Glutamatergic neuron (in vitro differentiated cells): ENCODE results near the gene OR10H4. TPM values are rescaled to one million over a fixed set of nuclear protein-coding genes. Genes with fewer than 3 reads are reported as not detected.

Experiments
- DNase-seq: peaks from one replicate; pipeline ENCODE4 v3.0.0; 2022
- H3K27ac Mint-ChIP-seq: one replicate; pipeline ENCODE4 v1.8.0; 2020; ENCODE audit warnings: mild to moderate bottlenecking, mixed read lengths, inconsistent platforms; ENCODE audit not compliant: unreplicated experiment
- H3K27me3 Mint-ChIP-seq: one replicate; pipeline ENCODE4 v1.8.0; 2020; ENCODE audit warnings: mild to moderate bottlenecking, moderate library complexity, mixed read lengths, inconsistent platforms; ENCODE audit not compliant: unreplicated experiment
- H3K36me3 Mint-ChIP-seq: one replicate; pipeline ENCODE4 v1.8.0; 2020; ENCODE audit warnings: mild to moderate bottlenecking, mixed read lengths, inconsistent platforms; ENCODE audit not compliant: unreplicated experiment
- H3K4me1 Mint-ChIP-seq: one replicate; pipeline ENCODE4 v1.8.0; 2020; ENCODE audit warnings: mild to moderate bottlenecking, low read depth, mixed read lengths, inconsistent platforms; ENCODE audit not compliant: unreplicated experiment
- H3K4me3 Mint-ChIP-seq: one replicate; pipeline ENCODE4 v1.8.0; 2020; ENCODE audit warnings: mild to moderate bottlenecking, mixed read lengths, inconsistent platforms; ENCODE audit not compliant: unreplicated experiment
- H3K9me3 Mint-ChIP-seq: one replicate; pipeline ENCODE4 v1.8.0; 2020; ENCODE audit warnings: mild to moderate bottlenecking, moderate library complexity, mixed read lengths, inconsistent platforms; ENCODE audit not compliant: unreplicated experiment
- total RNA-seq: library from RNA; stranded (reverse); fragmentation: NEBNext Ultra II Directional; extraction: Animal tissue kit (Norgen Biotek cat#: 25700); gene quantifications from one replicate; pipeline ENCODE4 v1.2.1, GENCODE V29; 2021; ENCODE audit not compliant: unreplicated experiment
- TF ChIP-seq, protein P1 (sequence below): fragments of 200-600 bp; sonication (generic); IDR thresholded peaks from one replicate; pipeline ENCODE4 v1.5.0; 2021; ENCODE audit not compliant: partially characterized antibody, unreplicated experiment

OR10H4 gene
- total RNA-seq, 1 donor from 2014 or later, result not detected

DNA sequence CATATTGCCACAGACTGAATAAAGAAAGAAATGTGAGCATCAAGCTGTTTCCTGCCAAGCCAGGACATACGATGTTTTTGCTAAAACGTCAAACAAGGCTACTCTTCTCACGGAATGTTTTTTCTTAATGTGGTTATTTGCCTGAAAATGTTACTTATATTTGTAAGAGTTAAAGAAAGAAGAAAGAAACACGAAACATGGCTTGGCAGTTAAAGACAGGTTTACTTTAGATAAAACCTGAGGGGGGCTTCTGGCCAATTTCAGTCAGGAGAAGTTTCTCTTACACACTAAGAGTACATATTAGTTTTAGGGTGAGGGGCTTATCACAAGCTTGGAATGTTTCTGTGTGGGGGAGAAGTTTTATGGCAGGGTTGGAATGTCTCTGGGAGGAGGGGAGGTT, 4.4 kb upstream of the OR10H4 start:
- no peaks in the 10 kb centered on the region for H3K4me1 Mint-ChIP-seq
- H3K27me3 Mint-ChIP-seq, result peaks cover 3% of the 10 kb centered on the region
- no peak for DNase-seq
- H3K4me3 Mint-ChIP-seq, result no peak overlapping the region
- TF ChIP-seq, protein P1, sequence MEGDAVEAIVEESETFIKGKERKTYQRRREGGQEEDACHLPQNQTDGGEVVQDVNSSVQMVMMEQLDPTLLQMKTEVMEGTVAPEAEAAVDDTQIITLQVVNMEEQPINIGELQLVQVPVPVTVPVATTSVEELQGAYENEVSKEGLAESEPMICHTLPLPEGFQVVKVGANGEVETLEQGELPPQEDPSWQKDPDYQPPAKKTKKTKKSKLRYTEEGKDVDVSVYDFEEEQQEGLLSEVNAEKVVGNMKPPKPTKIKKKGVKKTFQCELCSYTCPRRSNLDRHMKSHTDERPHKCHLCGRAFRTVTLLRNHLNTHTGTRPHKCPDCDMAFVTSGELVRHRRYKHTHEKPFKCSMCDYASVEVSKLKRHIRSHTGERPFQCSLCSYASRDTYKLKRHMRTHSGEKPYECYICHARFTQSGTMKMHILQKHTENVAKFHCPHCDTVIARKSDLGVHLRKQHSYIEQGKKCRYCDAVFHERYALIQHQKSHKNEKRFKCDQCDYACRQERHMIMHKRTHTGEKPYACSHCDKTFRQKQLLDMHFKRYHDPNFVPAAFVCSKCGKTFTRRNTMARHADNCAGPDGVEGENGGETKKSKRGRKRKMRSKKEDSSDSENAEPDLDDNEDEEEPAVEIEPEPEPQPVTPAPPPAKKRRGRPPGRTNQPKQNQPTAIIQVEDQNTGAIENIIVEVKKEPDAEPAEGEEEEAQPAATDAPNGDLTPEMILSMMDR, result no peak
- no peak overlapping the region for H3K27ac Mint-ChIP-seq
- peaks cover 6% of the 10 kb centered on the region for H3K36me3 Mint-ChIP-seq
- peaks cover 14% of the 10 kb centered on the region for H3K9me3 Mint-ChIP-seq

DNA sequence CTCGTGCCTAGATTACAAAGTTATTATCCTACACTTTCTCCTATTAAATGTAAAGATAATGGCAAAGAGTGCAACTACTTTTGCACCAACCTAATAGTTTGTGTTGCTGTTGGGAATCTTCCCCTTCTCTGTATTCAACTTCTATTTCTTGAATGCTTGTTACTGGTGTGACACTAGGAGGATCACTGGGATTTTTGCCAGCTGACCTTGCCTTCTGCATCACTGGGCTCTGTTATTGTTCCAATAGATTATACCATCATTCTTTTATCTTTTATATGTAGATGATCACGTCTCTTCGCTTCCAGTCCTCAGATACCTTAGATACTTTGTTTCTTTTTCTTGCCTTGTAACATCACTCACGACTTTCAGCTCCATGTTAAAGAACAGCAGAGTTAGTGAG, 3.5 kb upstream of the OR10H4 start:
- TF ChIP-seq, protein P1, result no peak
- Mint-ChIP-seq H3K27me3 (peaks cover 2% of the 10 kb centered on the region), H3K4me1 (no peaks in the 10 kb centered on the region), H3K4me3 (no peak overlapping the region), H3K27ac (no peak overlapping the region), H3K9me3 (peaks cover 11% of the 10 kb centered on the region), H3K36me3 (peaks cover 6% of the 10 kb centered on the region)
- no peak for DNase-seq

DNA sequence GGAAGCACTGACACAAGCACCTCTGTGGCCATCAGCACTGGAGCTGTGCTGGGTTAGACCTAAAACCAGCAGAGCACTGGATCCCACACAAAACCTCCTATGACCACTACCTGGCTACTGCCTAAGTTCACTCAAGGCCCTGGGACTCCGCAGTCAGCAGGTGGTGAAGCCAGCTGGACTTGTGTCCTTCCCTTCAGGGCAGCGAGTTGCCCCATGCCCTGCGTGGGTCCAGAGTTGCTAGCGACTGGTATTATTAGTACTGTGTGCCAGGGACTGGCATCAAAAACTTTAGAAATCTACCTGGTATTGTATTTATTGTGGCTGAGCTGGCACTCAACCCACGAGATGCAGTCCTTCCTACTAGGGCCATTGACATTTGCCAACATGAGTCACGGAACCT, 6.0 kb downstream of the OR10H4 start:
- Mint-ChIP-seq H3K27ac (no peak overlapping the region), H3K4me3 (no peak overlapping the region), H3K36me3 (no peaks in the 10 kb centered on the region), H3K27me3 (no peaks in the 10 kb centered on the region), H3K4me1 (no peaks in the 10 kb centered on the region), H3K9me3 (peaks cover 4% of the 10 kb centered on the region)
- DNase-seq, result no peak
- TF ChIP-seq, protein P1, result no peak

DNA sequence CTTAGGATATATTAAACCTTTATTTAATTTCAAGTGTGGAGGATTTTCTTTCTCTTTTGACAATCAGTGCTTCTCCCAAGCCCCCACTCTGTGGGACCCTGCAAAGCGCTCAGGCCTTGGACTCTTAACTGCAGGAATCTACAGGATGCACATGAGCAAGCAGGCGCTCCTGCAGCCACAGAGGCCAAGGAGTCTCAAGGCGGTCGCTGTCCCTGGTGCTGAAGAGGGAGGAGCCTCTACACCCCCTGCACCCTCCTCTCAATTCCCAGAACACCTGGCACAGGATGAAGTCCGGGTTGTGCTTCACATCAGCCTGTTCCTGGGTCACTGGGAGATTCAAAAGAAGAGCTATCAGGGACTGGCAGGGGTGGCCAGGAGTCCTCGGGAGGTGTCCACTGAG, 13.5 kb downstream of the OR10H4 start:
- Mint-ChIP-seq H3K4me1 (no peaks in the 10 kb centered on the region), H3K9me3 (peaks cover 11% of the 10 kb centered on the region), H3K36me3 (peaks cover 5% of the 10 kb centered on the region), H3K27ac (no peak overlapping the region), H3K4me3 (no peak overlapping the region), H3K27me3 (no peaks in the 10 kb centered on the region)
- DNase-seq, result no peak
- TF ChIP-seq, protein P1, result no peak

DNA sequence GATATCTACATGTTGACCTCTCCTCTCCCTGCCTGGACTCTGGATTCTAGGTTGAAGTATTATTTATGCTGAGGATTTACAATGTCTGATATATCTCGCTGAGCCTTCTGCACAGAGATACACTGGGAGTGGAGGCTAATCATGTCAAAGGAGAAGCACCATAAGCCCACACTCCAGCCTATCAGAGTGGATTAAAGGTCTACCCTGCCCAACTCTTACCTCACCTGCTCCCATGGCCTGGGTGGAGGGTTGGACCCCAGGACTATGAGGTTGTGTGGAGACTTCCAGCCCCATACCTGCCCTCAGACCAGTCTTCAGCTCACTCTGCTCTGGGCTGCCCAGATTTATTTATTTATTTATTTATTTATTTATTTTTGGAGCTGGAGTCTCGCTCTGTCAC, 15.4 kb downstream of the OR10H4 start:
- Mint-ChIP-seq H3K27me3 (no peaks in the 10 kb centered on the region), H3K9me3 (peaks cover 7% of the 10 kb centered on the region), H3K27ac (no peak overlapping the region), H3K4me3 (no peak overlapping the region), H3K4me1 (no peaks in the 10 kb centered on the region), H3K36me3 (peaks cover 5% of the 10 kb centered on the region)
- no peak for DNase-seq
- TF ChIP-seq, protein P1, result no peak
